ENCODE data around the gene ODC1.
"Not testable (repeated sequence)": the region's sequence is repeated elsewhere in the genome, so short reads cannot be mapped to it uniquely, and the experiment has no call there.

The ODC1 gene

GRCh38 chr2:10447895-10448575 lies at the start of gene ODC1:
TSS of gene ODC1 (minus strand) at chr2:10448327. CDS start at chr2:10445032, 3,295 bp downstream.
- Histone ChIP-seq H3K4me1 (ENCODE audit: insufficient read depth, low read length) (peaks cover 8% of the 10 kb centered on the region; the same call in 1 of the 2 replicates), H3K9me3 (ENCODE audit: control insufficient read depth, insufficient read depth, low read length) (no peaks in the 10 kb centered on the region), H3K9ac (ENCODE audit: low read depth, low read length) (peak within 1 kb of the TSS; percentile 67), H3K36me3 (ENCODE audit: insufficient read depth, low read length) (peaks cover 13% of the 10 kb centered on the region)

GRCh38 chr2:10497797-10498251 lies 49.7 kb upstream of the ODC1 start:
- no peak overlapping the region for H3K9ac ChIP-seq (ENCODE audit: low read depth, low read length)
- H3K9me3 ChIP-seq (ENCODE audit: control insufficient read depth, insufficient read depth, low read length): no peaks in the 10 kb centered on the region
- H3K36me3 ChIP-seq (ENCODE audit: insufficient read depth, low read length): no peaks in the 10 kb centered on the region
- H3K4me1 ChIP-seq (ENCODE audit: insufficient read depth, low read length): peaks cover 5% of the 10 kb centered on the region; the same call in 1 of the 2 replicates

GRCh38 chr2:10495988-10496313 lies 47.8 kb upstream of the ODC1 start:
- Histone ChIP-seq H3K9me3 (ENCODE audit: control insufficient read depth, insufficient read depth, low read length) (peaks cover 6% of the 10 kb centered on the region; the same call in 1 of the 2 replicates), H3K9ac (ENCODE audit: low read depth, low read length) (no peak overlapping the region), H3K4me1 (ENCODE audit: insufficient read depth, low read length) (peaks cover 5% of the 10 kb centered on the region; the same call in 1 of the 2 replicates), H3K36me3 (ENCODE audit: insufficient read depth, low read length) (no peaks in the 10 kb centered on the region)

GRCh38 chr2:10495311-10495987 lies 47.3 kb upstream of the ODC1 start:
- Histone ChIP-seq H3K36me3 (ENCODE audit: insufficient read depth, low read length) (no peaks in the 10 kb centered on the region), H3K9ac (ENCODE audit: low read depth, low read length) (no peak overlapping the region), H3K9me3 (ENCODE audit: control insufficient read depth, insufficient read depth, low read length) (peaks cover 7% of the 10 kb centered on the region; the same call in 1 of the 2 replicates), H3K4me1 (ENCODE audit: insufficient read depth, low read length) (peaks cover 5% of the 10 kb centered on the region; the same call in 1 of the 2 replicates)

- H3K9ac ChIP-seq (ENCODE audit: low read depth, low read length): no peak overlapping the region
- H3K9me3 ChIP-seq (ENCODE audit: control insufficient read depth, insufficient read depth, low read length): peaks cover 7% of the 10 kb centered on the region; the same call in 1 of the 2 replicates
- no peaks in the 10 kb centered on the region for H3K36me3 ChIP-seq (ENCODE audit: insufficient read depth, low read length)
- peaks cover 5% of the 10 kb centered on the region; the same call in 1 of the 2 replicates for H3K4me1 ChIP-seq (ENCODE audit: insufficient read depth, low read length)
These were observed 46.4 kb upstream of the ODC1 start for GRCh38 chr2:10494351-10495066.

- Histone ChIP-seq H3K9me3 (ENCODE audit: control insufficient read depth, insufficient read depth, low read length) (peaks cover 7% of the 10 kb centered on the region; the same call in 1 of the 2 replicates), H3K36me3 (ENCODE audit: insufficient read depth, low read length) (no peaks in the 10 kb centered on the region), H3K9ac (ENCODE audit: low read depth, low read length) (no peak overlapping the region), H3K4me1 (ENCODE audit: insufficient read depth, low read length) (peaks cover 5% of the 10 kb centered on the region; the same call in 1 of the 2 replicates)
These were observed 45.6 kb upstream of the ODC1 start for GRCh38 chr2:10493634-10494281.

GRCh38 chr2:10493075-10493633 lies 45.0 kb upstream of the ODC1 start:
- Histone ChIP-seq H3K9ac (ENCODE audit: low read depth, low read length) (no peak overlapping the region), H3K9me3 (ENCODE audit: control insufficient read depth, insufficient read depth, low read length) (peaks cover 7% of the 10 kb centered on the region; the same call in 1 of the 2 replicates), H3K4me1 (ENCODE audit: insufficient read depth, low read length) (peaks cover 5% of the 10 kb centered on the region; the same call in 1 of the 2 replicates), H3K36me3 (ENCODE audit: insufficient read depth, low read length) (no peaks in the 10 kb centered on the region)

GRCh38 chr2:10490806-10491291 lies 42.7 kb upstream of the ODC1 start:
- Histone ChIP-seq H3K36me3 (ENCODE audit: insufficient read depth, low read length) (no peaks in the 10 kb centered on the region), H3K4me1 (ENCODE audit: insufficient read depth, low read length) (peaks cover 5% of the 10 kb centered on the region; the same call in 1 of the 2 replicates), H3K9ac (ENCODE audit: low read depth, low read length) (no peak overlapping the region)

GRCh38 chr2:10489842-10490555 lies 41.9 kb upstream of the ODC1 start:
- Histone ChIP-seq H3K9me3 (ENCODE audit: control insufficient read depth, insufficient read depth, low read length) (peaks cover 7% of the 10 kb centered on the region; the same call in 1 of the 2 replicates), H3K4me1 (ENCODE audit: insufficient read depth, low read length) (peaks cover 5% of the 10 kb centered on the region; the same call in 1 of the 2 replicates), H3K9ac (ENCODE audit: low read depth, low read length) (no peak overlapping the region), H3K36me3 (ENCODE audit: insufficient read depth, low read length) (no peaks in the 10 kb centered on the region)

More at GRCh38 chr2:10490806-10491291, 42.7 kb upstream of the ODC1 start:
- peaks cover 7% of the 10 kb centered on the region; the same call in 1 of the 2 replicates for H3K9me3 ChIP-seq (ENCODE audit: control insufficient read depth, insufficient read depth, low read length)

GRCh38 chr2:10488142-10488541 lies 40.0 kb upstream of the ODC1 start:
- not testable (repeated sequence) for H3K9me3 ChIP-seq (ENCODE audit: control insufficient read depth, insufficient read depth, low read length); H3K4me1 ChIP-seq (ENCODE audit: insufficient read depth, low read length); H3K9ac ChIP-seq (ENCODE audit: low read depth, low read length); H3K36me3 ChIP-seq (ENCODE audit: insufficient read depth, low read length)

- H3K9ac ChIP-seq (ENCODE audit: low read depth, low read length); H3K4me1 ChIP-seq (ENCODE audit: insufficient read depth, low read length); H3K9me3 ChIP-seq (ENCODE audit: control insufficient read depth, insufficient read depth, low read length); H3K36me3 ChIP-seq (ENCODE audit: insufficient read depth, low read length): not testable (repeated sequence)
These were observed 39.6 kb upstream of the ODC1 start for GRCh38 chr2:10487741-10488104.

GRCh38 chr2:10487081-10487740 lies 39.1 kb upstream of the ODC1 start:
- no peaks in the 10 kb centered on the region for H3K4me1 ChIP-seq (ENCODE audit: insufficient read depth, low read length)
- no peaks in the 10 kb centered on the region for H3K36me3 ChIP-seq (ENCODE audit: insufficient read depth, low read length)
- peaks cover 7% of the 10 kb centered on the region; the same call in 1 of the 2 replicates for H3K9me3 ChIP-seq (ENCODE audit: control insufficient read depth, insufficient read depth, low read length)
- no peak overlapping the region for H3K9ac ChIP-seq (ENCODE audit: low read depth, low read length)

- H3K9ac ChIP-seq (ENCODE audit: low read depth, low read length): no peak overlapping the region
- H3K36me3 ChIP-seq (ENCODE audit: insufficient read depth, low read length): no peaks in the 10 kb centered on the region
- H3K9me3 ChIP-seq (ENCODE audit: control insufficient read depth, insufficient read depth, low read length): peaks cover 7% of the 10 kb centered on the region; the same call in 1 of the 2 replicates
- no peaks in the 10 kb centered on the region for H3K4me1 ChIP-seq (ENCODE audit: insufficient read depth, low read length)
These were observed 38.5 kb upstream of the ODC1 start for GRCh38 chr2:10486601-10487079.

Measured in ES-I3 (cell line).